IMR-90 (cell line): Measurements from ENCODE around the gene MAP2. TPM values are rescaled to one million over a fixed set of nuclear protein-coding genes. Genes with fewer than 3 reads are reported as not detected.

Source experiments
- ATAC-seq: fragments of 200-7000 bp; cut with Tn5 transposase; 2 replicates; pipeline ENCODE4 v1.9.1; 2020; ENCODE audit warnings: low read depth, mild to moderate bottlenecking, moderate library complexity
- BruUV-seq: library from RNA; stranded (reverse); fragments of 400-500 nt; replicated peaks from 2 replicates; lab custom pipeline; 2021; lab: Mats Ljungman, UMichigan
- CTCF ChIA-PET: fragments of 300-600 bp; formaldehyde crosslinking; extraction: SDS; loops from one replicate; lab custom pipeline; 2021; ENCODE audit warnings: antibody characterized with exemption; lab: Yijun Ruan, JAX
- POLR2A ChIA-PET: fragments of 300-600 bp; sonication (Branson Sonifier 250); formaldehyde crosslinking; loops from one replicate; lab custom pipeline; 2022; ENCODE audit warnings: antibody characterized with exemption; ENCODE audit not compliant: unreplicated experiment; lab: Charles Lee
- DNase-seq: peaks from one replicate; pipeline ENCODE4 v3.0.0; 2013
- H2AFZ ChIP-seq: replicated peaks from 2 replicates; pipeline ENCODE3; 2013; ENCODE audit warnings: low read length, mild to moderate bottlenecking; ENCODE audit not compliant: poor library complexity
- H2AK5ac ChIP-seq: 2 replicates; pipeline ENCODE4 v1.6.1; 2013; ENCODE audit warnings: low read depth, low read length, inconsistent platforms
- H2AK9ac ChIP-seq: replicated peaks from 2 replicates; pipeline ENCODE3; 2013; ENCODE audit warnings: mild to moderate bottlenecking, low read depth, low read length, moderate library complexity; ENCODE audit not compliant: poor library complexity
- H2BK120ac ChIP-seq: 2 replicates; pipeline ENCODE4 v1.6.1; 2013; ENCODE audit warnings: low read depth, low read length, inconsistent platforms
- H2BK15ac ChIP-seq: 3 replicates; pipeline ENCODE4 v1.6.1; 2013; ENCODE audit warnings: low read depth, low read length, inconsistent platforms
- H2BK20ac ChIP-seq: 2 replicates; pipeline ENCODE4 v1.6.1; 2013; ENCODE audit warnings: low read depth, mild to moderate bottlenecking, inconsistent platforms, low read length, moderate library complexity
- H2BK5ac ChIP-seq: 2 replicates; pipeline ENCODE4 v1.6.1; 2013; ENCODE audit warnings: mild to moderate bottlenecking, low read depth, low read length, inconsistent platforms; ENCODE audit not compliant: poor library complexity, severe bottlenecking
- H3K14ac ChIP-seq: replicated peaks from 2 replicates; pipeline ENCODE4 v1.6.1; 2013; ENCODE audit warnings: low read depth, low read length, inconsistent platforms
- H3K18ac ChIP-seq: 2 replicates; pipeline ENCODE4 v1.6.1; 2013; ENCODE audit warnings: low read depth, low read length, control low read depth
- H3K23ac ChIP-seq: 2 replicates; pipeline ENCODE4 v1.6.1; 2013; ENCODE audit warnings: low read depth, low read length, inconsistent platforms
- H3K27ac ChIP-seq: 2 replicates; pipeline ENCODE4 v1.5.1; 2013; ENCODE audit warnings: mild to moderate bottlenecking, control low read depth, low read length; ENCODE audit not compliant: insufficient read depth
- H3K27me3 ChIP-seq: 2 replicates; pipeline ENCODE4 v1.6.1; 2013; ENCODE audit warnings: low read length; ENCODE audit not compliant: control insufficient read depth, insufficient read depth
- H3K36me3 ChIP-seq: 2 replicates; pipeline ENCODE4 v1.6.1; 2013; ENCODE audit warnings: low read length, mixed read lengths; ENCODE audit not compliant: control insufficient read depth, insufficient read depth
- H3K4ac ChIP-seq: 2 replicates; pipeline ENCODE4 v1.6.1; 2013; ENCODE audit warnings: low read depth, low read length, inconsistent platforms
- H3K4me1 ChIP-seq: 2 replicates; pipeline ENCODE4 v1.6.1; 2013; ENCODE audit warnings: low read length, mixed read lengths; ENCODE audit not compliant: control insufficient read depth, insufficient read depth
- H3K4me2 ChIP-seq: 2 replicates; pipeline ENCODE4 v1.6.1; 2013; ENCODE audit warnings: low read depth, mild to moderate bottlenecking, control low read depth, low read length, moderate library complexity
- H3K4me3 ChIP-seq: 2 replicates; pipeline ENCODE4 v1.5.1; 2013; ENCODE audit warnings: low read depth, mild to moderate bottlenecking, control low read depth, low read length, moderate library complexity; ENCODE audit not compliant: insufficient read depth
- H3K56ac ChIP-seq: 2 replicates; pipeline ENCODE4 v1.6.1; 2013; ENCODE audit warnings: low read length, inconsistent platforms; ENCODE audit not compliant: insufficient read depth; ENCODE audit errors: extremely low read depth
- H3K79me1 ChIP-seq, 2 experiments: 2 replicates each; pipeline ENCODE4 v1.6.1; 2013; ENCODE audit warnings: low read length in 2 of 2, inconsistent platforms in 1 of 2, low read depth in 1 of 2
- H3K9ac ChIP-seq: 2 replicates; pipeline ENCODE4 v1.6.1; 2013; ENCODE audit warnings: low read depth, low read length, control low read depth
- H3K9me1 ChIP-seq: 2 replicates; pipeline ENCODE4 v1.6.1; 2013; ENCODE audit warnings: low read length, inconsistent platforms; ENCODE audit not compliant: insufficient read depth
- H3K9me3 ChIP-seq: 2 replicates; pipeline ENCODE4 v1.6.1; 2013; ENCODE audit warnings: low read length; ENCODE audit not compliant: control insufficient read depth, insufficient read depth
- H4K20me1 ChIP-seq: 2 replicates; pipeline ENCODE4 v1.6.1; 2013; ENCODE audit warnings: low read length, inconsistent platforms; ENCODE audit not compliant: insufficient read depth
- H4K5ac ChIP-seq: 2 replicates; pipeline ENCODE4 v1.6.1; 2013; ENCODE audit warnings: mild to moderate bottlenecking, low read depth, low read length, control low read depth
- H4K8ac ChIP-seq, 2 experiments: 2 replicates each; pipeline ENCODE4 v1.6.1; 2013; ENCODE audit warnings: low read depth in 2 of 2, low read length in 2 of 2, control low read depth in 1 of 2, inconsistent platforms in 1 of 2
- H4K91ac ChIP-seq: 2 replicates; pipeline ENCODE4 v1.6.1; 2013; ENCODE audit warnings: low read depth, low read length, inconsistent platforms; ENCODE audit not compliant: insufficient read depth
- BHLHE40 ChIP-seq: fragments of 150-350 bp; IDR thresholded peaks from 2 replicates; pipeline ENCODE4 v1.6.1; 2016; ENCODE audit warnings: mild to moderate bottlenecking, low read depth, low read length
- CEBPB ChIP-seq: IDR thresholded peaks from 2 replicates; pipeline ENCODE4 v1.6.1; 2012; ENCODE audit warnings: low read depth, low read length, improper control_type of control experiment
- CHD1 ChIP-seq: IDR thresholded peaks from 2 replicates; pipeline ENCODE4 v1.6.1; 2012; ENCODE audit warnings: low read depth, low read length, improper control_type of control experiment
- CTCF ChIP-seq: conservative IDR thresholded peaks from 2 replicates; pipeline ENCODE4 v1.5.1; 2012; ENCODE audit warnings: mild to moderate bottlenecking, low read depth, low read length, improper control_type of control experiment
- ELK1 ChIP-seq: fragments of 150-350 bp; IDR thresholded peaks from 2 replicates; pipeline ENCODE4 v1.6.1; 2016; ENCODE audit warnings: low read depth, mild to moderate bottlenecking, low read length, moderate library complexity, borderline replicate concordance
- FOS ChIP-seq: fragments of 150-350 bp; IDR thresholded peaks from 2 replicates; pipeline ENCODE4 v1.6.1; 2016; ENCODE audit warnings: low read depth, low read length
- MAFK ChIP-seq: IDR thresholded peaks from 2 replicates; pipeline ENCODE4 v1.6.1; 2012; ENCODE audit warnings: low read depth, low read length, improper control_type of control experiment
- MAZ ChIP-seq: IDR thresholded peaks from 2 replicates; pipeline ENCODE4 v1.6.1; 2012; ENCODE audit warnings: low read depth, mild to moderate bottlenecking, low read length, improper control_type of control experiment, moderate library complexity, borderline replicate concordance
- MXI1 ChIP-seq: IDR thresholded peaks from 2 replicates; pipeline ENCODE4 v1.6.1; 2012; ENCODE audit warnings: low read depth, mild to moderate bottlenecking, low read length, moderate library complexity, borderline replicate concordance
- NFE2L2 ChIP-seq: fragments of 150-350 bp; IDR thresholded peaks from 2 replicates; pipeline ENCODE4 v1.6.1; 2016; ENCODE audit warnings: low read depth, mild to moderate bottlenecking, low read length
- POLR2A ChIP-seq: IDR thresholded peaks from 2 replicates; pipeline ENCODE4 v1.6.1; 2012; ENCODE audit warnings: mild to moderate bottlenecking, low read depth, low read length
- RAD21 ChIP-seq: IDR thresholded peaks from 2 replicates; pipeline ENCODE4 v1.6.1; 2012; ENCODE audit warnings: low read length, improper control_type of control experiment
- RCOR1 ChIP-seq: IDR thresholded peaks from 2 replicates; pipeline ENCODE4 v1.6.1; 2012; ENCODE audit warnings: mild to moderate bottlenecking, low read length, improper control_type of control experiment; ENCODE audit not compliant: insufficient replicate concordance
- RFX5 ChIP-seq: IDR thresholded peaks from 2 replicates; pipeline ENCODE4 v1.8.0; 2012; ENCODE audit warnings: low read depth, mild to moderate bottlenecking, low read length, moderate library complexity
- SMC3 ChIP-seq: fragments of 150-350 bp; IDR thresholded peaks from 2 replicates; pipeline ENCODE4 v1.6.1; 2016; ENCODE audit warnings: low read depth, mild to moderate bottlenecking, antibody characterized with exemption, low read length, moderate library complexity
- USF2 ChIP-seq: fragments of 150-350 bp; IDR thresholded peaks from 2 replicates; pipeline ENCODE4 v1.6.1; 2017; ENCODE audit warnings: mild to moderate bottlenecking, antibody characterized with exemption, low read length, low read depth
- WGBS, 2 experiments: methylation state at CpG; one replicate each; pipeline versions ENCODE4 v1.1.5 to v1.1.7; 2013; ENCODE audit warnings: missing lambda C conversion rate in 2 of 2; ENCODE audit not compliant: insufficient read length in 1 of 2; ENCODE audit errors: extremely low coverage in 2 of 2; 5-methylcytosine and 5-hydroxymethylcytosine counted together
- dilution Hi-C: fragments of 300-500 bp; cut with HindIII; formaldehyde crosslinking; loops from one replicate; pipeline ENCODE4 v1.14.3; 2018; ENCODE audit warnings: low sequenced_read_pairs; ENCODE audit not compliant: unreplicated experiment
- in situ Hi-C: fragments of 300-500 bp; cut with MboI; formaldehyde crosslinking; loops from 3 replicates; pipeline ENCODE4 v1.14.3; 2019; ENCODE audit warnings: low sequenced_read_pairs, inconsistent platforms, mixed read lengths
- intact Hi-C: fragments of 100-400 bp; cut with micrococcal nuclease; formaldehyde crosslinking; loops from 2 replicates; pipeline ENCODE4 v1.10.0; 2022
- polyA plus RNA-seq, 3 experiments: library from polyadenylated mRNA; depleted of rRNA; stranded (reverse); fragments of >200 nt; gene quantifications; 2 replicates each; pipeline ENCODE4 v1.2.3, GENCODE V29; 2012; ENCODE audit warnings: low replicate concordance in 1 of 3
- total RNA-seq: library from RNA; depleted of rRNA; stranded (reverse); fragments of >200 nt; gene quantifications from 2 replicates; pipeline ENCODE4 v1.2.3, GENCODE V29; 2012

The MAP2 gene
- total and polyA plus RNA-seq, 2 of the 4 experiments (the other 2 are of a cell fraction), result 0.29 to 0.36 TPM

GRCh38 chr2:209517436-209517835 is 93.6 kb downstream of the MAP2 start:
- 29% methylated on average over 1 of the region's 5 CpGs; no CpG with 5 or more reads in 1 of the 2 experiments for WGBS, 2 experiments
- Histone ChIP-seq H3K4me2 (no peak overlapping the region), H3K79me1 (no peaks in the 10 kb centered on the region), H3K27me3 (no peaks in the 10 kb centered on the region), H3K23ac (no peak overlapping the region), H2BK15ac (no peak overlapping the region), H2BK5ac (no peak overlapping the region), H3K4ac (no peak overlapping the region), H2AK5ac (no peak overlapping the region), H3K4me1 (no peaks in the 10 kb centered on the region), H4K8ac (no peak overlapping the region), H2BK20ac (no peak overlapping the region), H4K20me1 (no peaks in the 10 kb centered on the region), H3K9ac (no peak overlapping the region), H2BK120ac (no peak overlapping the region), H4K91ac (no peak overlapping the region), H3K14ac (no peak overlapping the region), H3K9me1 (no peaks in the 10 kb centered on the region), H3K27ac (no peak overlapping the region), H2AK9ac (no peak overlapping the region), H3K56ac (no peak overlapping the region), H4K5ac (no peak overlapping the region), H3K18ac (no peak overlapping the region), H3K4me3 (no peak overlapping the region), H2AFZ (no peak overlapping the region), H3K36me3 (no peaks in the 10 kb centered on the region), H3K9me3 (no peaks in the 10 kb centered on the region)
- in situ Hi-C loops, result no loop called here
- BruUV-seq, result no TSS peak
- intact Hi-C loops, result no loop called here
- TF ChIP-seq USF2 (no peak), FOS (no peak), CHD1 (no peak), CTCF (no peak), MXI1 (no peak), BHLHE40 (no peak), POLR2A (no peak), RAD21 (no peak), SMC3 (no peak), RFX5 (no peak), MAZ (no peak), MAFK (no peak), RCOR1 (no peak), NFE2L2 (no peak), CEBPB (no peak), ELK1 (no peak)
- dilution Hi-C loops, result no loop called here
- no peak for DNase-seq
- ChIA-PET POLR2A (no interaction called here), CTCF (no interaction called here)
- ATAC-seq, result no peak
